Gastroesophageal sphincter (tissue), 3 donors: Measurements from ENCODE around the gene SEMA4A.

Experiments used
- CTCF ChIP-seq, 4 experiments: fragments of 200-600 bp in 2 of 4; fragments of 450-650 bp in 2 of 4; sonication (generic) in 1 of 4; IDR thresholded peaks; one replicate each; pipeline ENCODE4 v1.5.1; 2017 to 2019; ENCODE audit warnings: antibody characterized with exemption in 4 of 4, mild to moderate bottlenecking in 2 of 4, moderate library complexity in 2 of 4
- POLR2AphosphoS5 ChIP-seq: sonication (generic); formaldehyde crosslinking; IDR thresholded peaks from one replicate; pipeline ENCODE4 v1.6.1; 2017; ENCODE audit warnings: antibody characterized with exemption

- TF ChIP-seq CTCF (IDR thresholded peaks at IDR 0.05) (no peak), POLR2AphosphoS5 (no peak)
Measured at GRCh38 chr1:156149374-156150332, 3.7 kb upstream of the SEMA4A start.
